ENCODE measurements around the gene CAMTA1.
"Not testable (repeated sequence)": the region's sequence is repeated elsewhere in the genome, so short reads cannot be mapped to it uniquely, and the experiment has no call there.

Gene CAMTA1

GRCh38 chr1:7783826-7784491, 998.7 kb downstream of the CAMTA1 start, which contains the start of gene PER3:
TSS of gene PER3 (plus strand) at chr1:7784291. CDS start at chr1:7784878, 587 bp downstream.
- in situ Hi-C loops (cut with MboI; ENCODE audit: low sequenced_read_pairs), result no loop called here

GRCh38 chr1:7784492-7785071, 999.3 kb downstream of the CAMTA1 start:
- in situ Hi-C loops (cut with MboI; ENCODE audit: low sequenced_read_pairs), result no loop called here

- in situ Hi-C loops (cut with MboI; ENCODE audit: low sequenced_read_pairs), result no loop called here
Observed at GRCh38 chr1:7785108-7785507, 999.9 kb downstream of the CAMTA1 start.

- in situ Hi-C loops (cut with MboI; ENCODE audit: low sequenced_read_pairs), result no loop called here
Observed at GRCh38 chr1:7786795-7787194, 1001.5 kb downstream of the CAMTA1 start.

- in situ Hi-C loops (cut with MboI; ENCODE audit: low sequenced_read_pairs), result no loop called here
Observed at GRCh38 chr1:7789828-7790227, 1004.6 kb downstream of the CAMTA1 start.

- in situ Hi-C loops (cut with MboI; ENCODE audit: low sequenced_read_pairs), result not testable (repeated sequence)
Observed at GRCh38 chr1:7791027-7791426, 1005.8 kb downstream of the CAMTA1 start.

- in situ Hi-C loops (cut with MboI; ENCODE audit: low sequenced_read_pairs), result no loop called here
Observed at GRCh38 chr1:7795406-7795805, 1010.2 kb downstream of the CAMTA1 start.

GRCh38 chr1:7805460-7805859, 1020.2 kb downstream of the CAMTA1 start:
- in situ Hi-C loops (cut with MboI; ENCODE audit: low sequenced_read_pairs), result no loop called here

GRCh38 chr1:7808253-7808844, 1023.1 kb downstream of the CAMTA1 start:
- in situ Hi-C loops (cut with MboI; ENCODE audit: low sequenced_read_pairs), result no loop called here

GRCh38 chr1:7809742-7810141, 1024.5 kb downstream of the CAMTA1 start:
- in situ Hi-C loops (cut with MboI; ENCODE audit: low sequenced_read_pairs), result no loop called here

GRCh38 chr1:7810395-7810794, 1025.1 kb downstream of the CAMTA1 start:
- in situ Hi-C loops (cut with MboI; ENCODE audit: low sequenced_read_pairs), result no loop called here

- in situ Hi-C loops (cut with MboI; ENCODE audit: low sequenced_read_pairs), result no loop called here
Observed at GRCh38 chr1:7811476-7811875, 1026.2 kb downstream of the CAMTA1 start.

GRCh38 chr1:7813677-7814373, 1028.6 kb downstream of the CAMTA1 start:
- in situ Hi-C loops (cut with MboI; ENCODE audit: low sequenced_read_pairs), result no loop called here

Measured in HL-60/S4 treated with retinoic acid at 250 ng/mL for 4 days and 3 days (cell line).